GM18498 (cell line): ENCODE results near the gene NUDT6.

Source experiments
- ATAC-seq: cut with Tn5 transposase; IDR thresholded peaks from one replicate; pipeline ENCODE4 v1.9.1; 2021; ENCODE audit warnings: mild to moderate bottlenecking, moderate library complexity; ENCODE audit not compliant: unreplicated experiment

The NUDT6 gene

DNA sequence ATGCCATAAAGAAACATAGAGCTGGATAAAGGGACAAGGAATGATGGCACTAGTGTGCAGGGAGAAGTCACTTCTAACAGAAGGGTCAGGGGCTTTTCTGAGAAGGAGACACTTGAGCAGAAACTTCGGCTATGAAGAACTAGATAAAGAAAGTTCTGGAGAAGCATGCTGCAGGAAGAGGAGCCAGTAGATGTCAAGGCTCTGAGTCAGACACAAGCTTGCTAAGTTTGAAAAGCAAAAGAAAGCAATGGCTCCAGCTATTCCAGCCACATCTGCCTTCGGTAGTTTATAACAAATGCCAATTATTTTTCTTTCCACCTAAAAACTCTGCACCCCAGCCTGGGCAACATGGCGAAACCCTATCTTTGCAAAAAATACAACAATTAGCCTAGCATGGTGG, 7.5 kb downstream of the NUDT6 start:
- no peak for ATAC-seq

DNA sequence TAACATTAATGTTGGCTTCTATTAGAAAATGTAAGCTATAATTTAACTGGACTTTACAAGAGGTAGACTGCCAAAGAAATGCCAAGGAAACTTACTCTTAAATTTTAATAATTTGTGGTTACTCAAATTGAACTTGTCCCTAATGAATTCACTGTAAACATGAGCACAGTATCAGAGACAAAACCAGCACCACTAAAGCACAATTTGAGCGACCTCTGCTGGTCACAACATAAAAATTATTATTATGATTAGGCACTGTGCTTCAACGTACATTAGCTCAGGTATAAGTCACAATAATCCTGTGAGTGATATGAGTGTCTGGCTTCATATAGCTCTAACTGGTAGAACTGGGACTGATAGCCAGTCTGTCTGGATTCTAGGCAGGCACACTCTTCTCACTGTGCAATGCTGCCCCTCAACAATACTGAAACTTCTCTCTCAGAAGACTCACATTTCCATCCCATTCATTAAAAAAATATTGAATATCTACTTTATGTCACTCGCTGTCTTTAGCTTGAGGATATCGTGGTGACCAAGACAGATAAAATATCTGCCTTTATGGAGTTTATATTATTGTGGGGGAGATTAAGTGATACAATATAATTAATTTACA, 8.0 kb downstream of the NUDT6 start:
- peak; percentile 95 for ATAC-seq

DNA sequence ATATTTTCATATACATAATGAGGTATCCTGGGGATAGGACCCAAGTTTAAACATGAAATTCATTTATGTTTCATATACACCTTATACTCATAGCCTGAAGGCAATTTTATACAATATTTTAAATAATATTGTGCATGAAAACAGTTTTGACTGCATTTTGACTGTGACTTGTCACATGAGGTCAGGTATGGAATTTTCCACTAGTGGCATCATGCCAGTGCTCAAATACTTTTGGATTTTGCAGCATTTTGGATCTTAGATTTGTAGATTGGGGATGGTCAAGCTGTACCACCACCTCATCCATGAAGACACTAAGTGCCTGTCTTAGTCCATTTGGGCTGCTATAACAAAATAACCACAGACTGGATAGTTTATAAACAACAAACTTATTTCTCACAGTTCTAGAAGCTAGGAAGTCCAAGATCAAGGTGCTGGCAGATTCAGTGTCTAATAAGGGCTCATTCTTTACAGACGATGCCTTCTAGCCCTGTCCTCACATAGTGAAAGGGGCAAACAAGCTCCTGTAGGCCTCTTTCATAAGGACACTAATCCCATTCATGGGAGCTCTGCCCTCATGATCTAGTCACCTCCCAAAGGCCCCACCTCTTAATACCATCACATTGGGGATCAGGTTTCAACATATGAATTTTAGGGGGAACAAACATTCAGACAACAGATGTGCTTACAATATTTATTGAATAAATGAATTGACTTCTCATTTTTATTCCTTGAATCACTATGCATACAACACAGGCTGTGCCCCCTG, 9.4 kb downstream of the NUDT6 start:
- ATAC-seq, result no peak

DNA sequence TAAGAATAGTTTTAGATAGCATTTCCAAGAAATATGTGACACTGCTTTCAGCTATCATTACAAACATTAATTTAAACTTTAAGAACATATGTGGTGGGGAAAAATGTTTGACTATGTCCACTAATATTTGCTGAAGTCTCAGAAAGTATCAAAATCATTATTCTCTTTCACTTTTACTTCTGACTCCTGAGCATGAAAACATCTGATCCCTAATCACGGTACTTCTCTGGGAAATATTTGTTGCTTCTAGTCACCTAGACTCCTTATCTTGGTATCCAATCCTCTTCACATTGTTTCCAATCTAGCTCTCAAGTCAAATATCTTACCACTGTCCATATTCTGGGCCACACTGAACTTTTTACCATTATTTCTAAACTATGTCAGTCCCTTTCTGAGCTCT, 10.8 kb downstream of the NUDT6 start:
- no peak for ATAC-seq

DNA sequence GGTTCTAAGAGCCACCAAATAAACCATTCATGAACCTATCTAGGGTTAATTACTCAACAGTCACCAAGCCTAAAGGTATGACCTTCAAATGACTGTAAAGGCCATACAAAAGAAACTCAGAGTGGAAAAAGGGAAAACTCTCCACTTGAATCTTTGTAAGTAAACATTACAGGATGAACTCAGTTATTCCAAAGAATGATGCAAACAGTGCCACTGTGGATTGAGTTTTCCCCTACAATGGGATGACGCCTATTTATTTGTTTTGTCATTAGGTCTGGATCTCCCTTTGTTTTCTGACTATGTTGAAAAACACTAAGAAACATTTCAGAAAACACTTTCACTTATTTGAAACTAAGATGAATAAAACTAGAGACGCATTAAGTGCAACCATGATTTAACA, 12.7 kb downstream of the NUDT6 start:
- no peak for ATAC-seq

DNA sequence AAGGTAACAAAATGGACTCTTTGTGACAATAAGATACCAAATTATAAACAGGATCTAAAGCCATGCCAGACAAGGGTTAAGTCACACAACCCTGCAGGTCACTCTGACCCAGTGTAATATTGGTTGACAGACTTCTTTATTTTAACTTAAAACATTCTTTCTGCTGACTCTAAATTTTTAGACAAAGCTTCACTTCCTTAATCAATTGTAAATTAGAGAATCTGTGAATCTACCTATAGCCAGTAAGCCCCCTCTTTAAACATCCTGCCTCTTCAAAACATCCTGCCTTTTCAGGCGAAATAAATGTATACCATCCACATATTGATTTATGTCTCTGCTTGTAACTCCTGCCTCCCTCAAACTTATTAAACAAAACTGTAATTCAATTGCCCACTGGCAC, 14.2 kb downstream of the NUDT6 start:
- no peak for ATAC-seq

DNA sequence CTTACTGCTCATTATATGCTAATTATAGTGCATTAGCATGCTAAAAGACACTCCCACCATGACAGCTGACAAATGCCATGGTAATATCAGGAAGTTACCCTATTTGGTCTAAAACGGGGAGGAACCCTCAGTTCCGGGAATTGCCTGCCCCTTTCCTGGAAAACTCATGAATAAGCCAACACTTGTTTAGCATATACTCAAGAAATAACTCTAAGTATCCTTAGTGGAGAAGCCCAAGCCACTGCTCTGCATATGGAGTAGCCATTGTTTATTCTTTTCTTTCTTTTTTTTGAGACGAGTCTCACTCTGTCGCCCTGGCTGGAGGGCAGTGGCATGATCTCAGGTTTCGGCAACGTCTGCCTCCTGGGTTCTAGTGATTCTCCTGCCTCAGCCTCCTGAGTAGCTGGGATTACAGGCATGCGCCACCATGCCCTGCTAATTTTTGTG, 15.5 kb downstream of the NUDT6 start:
- ATAC-seq, result no peak

DNA sequence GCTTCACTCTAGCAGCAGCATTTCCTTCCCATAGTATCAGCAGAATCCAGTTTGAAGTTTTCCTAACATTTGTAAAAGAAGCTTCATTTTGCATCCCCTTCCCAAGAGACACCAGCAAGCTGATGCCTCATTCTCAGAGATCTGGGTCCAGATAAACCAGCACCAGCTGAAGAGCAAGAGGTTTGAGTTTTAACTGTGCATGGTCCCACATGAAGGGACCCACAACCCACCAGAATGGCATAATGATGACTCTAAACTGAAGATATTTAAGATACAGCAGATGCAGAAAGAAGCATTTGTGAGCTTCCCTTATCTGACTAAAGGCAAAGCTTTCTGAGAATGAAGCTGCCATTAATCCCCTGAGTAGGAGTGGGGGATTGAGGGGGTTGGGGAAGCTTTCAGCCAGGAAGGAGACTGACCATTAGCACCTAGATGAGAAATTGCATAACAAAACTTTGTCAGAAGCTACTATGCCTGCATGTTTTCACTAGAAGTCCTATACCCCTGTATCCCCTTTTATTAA, 18.6 kb downstream of the NUDT6 start:
- ATAC-seq, result no peak

DNA sequence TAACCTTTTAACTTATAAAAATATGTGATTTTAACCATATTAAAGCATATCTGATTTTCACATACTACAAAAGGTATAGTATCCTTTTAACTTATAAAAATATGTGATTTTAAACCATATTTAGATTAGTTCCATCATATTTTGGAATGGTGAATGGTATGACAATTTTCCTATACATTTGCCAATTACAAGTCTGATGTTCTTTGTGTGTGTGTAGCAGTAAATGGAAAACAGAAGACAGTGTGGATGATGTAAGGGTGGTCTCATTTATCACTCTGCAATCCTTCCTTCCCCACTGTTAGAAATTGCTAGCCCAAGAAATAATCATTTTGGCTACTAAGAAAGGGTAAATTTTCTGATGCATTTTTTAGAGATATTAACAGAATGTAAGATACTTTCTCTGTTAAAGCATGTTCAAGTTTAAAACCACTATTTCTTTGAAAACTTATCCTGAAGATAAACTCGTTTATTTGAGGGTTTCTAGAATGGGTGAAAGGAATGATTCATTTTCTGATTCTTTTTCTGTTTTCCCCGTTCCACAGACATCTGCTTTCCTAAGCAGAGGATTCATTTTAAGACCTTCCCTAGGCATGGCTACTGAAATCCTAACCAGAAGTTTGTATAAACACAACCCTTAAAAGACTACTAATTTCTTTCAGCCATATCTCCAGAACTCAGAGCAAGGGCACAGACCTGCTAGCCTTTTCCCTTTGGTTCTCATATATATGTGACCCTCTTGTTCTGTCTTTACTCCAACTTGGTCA, 21.0 kb downstream of the NUDT6 start:
- no peak for ATAC-seq

DNA sequence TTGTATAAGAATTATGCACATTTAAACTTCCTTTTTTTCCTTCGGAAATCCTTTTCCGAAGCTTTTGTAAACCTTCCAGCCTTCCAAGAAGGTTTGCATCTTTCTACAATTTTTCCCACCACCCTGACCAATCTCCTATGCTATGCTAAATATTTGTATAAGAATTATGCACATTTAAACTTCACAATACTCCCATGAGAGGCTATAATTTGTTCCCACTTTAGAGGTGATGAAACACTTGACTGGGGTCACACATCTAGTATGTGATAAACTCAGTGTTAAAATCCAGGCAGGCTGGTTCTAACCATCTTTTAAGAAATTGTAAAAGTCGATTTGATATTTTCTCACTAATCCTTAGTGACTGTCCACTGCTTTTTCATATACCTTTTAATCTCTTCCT, 22.1 kb downstream of the NUDT6 start:
- no peak for ATAC-seq

DNA sequence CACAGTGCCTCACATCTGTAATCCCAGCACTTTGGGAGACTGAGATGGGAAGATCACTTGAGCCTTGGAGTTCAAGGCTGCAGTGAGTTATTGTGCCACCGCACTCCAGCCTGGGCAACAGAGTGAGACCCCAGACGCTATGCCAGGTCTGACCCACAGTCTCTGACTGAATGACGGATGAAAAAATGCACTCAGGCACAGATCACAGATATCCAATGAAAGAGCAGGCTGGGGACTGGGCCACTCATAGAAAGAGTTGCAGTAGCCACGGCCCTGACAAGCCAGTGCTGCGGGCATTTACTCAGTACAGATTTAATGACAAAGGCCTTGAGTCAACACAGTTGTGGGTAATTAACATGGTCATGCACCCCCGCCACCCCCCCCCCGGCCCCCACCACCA, 22.7 kb downstream of the NUDT6 start:
- no peak for ATAC-seq

DNA sequence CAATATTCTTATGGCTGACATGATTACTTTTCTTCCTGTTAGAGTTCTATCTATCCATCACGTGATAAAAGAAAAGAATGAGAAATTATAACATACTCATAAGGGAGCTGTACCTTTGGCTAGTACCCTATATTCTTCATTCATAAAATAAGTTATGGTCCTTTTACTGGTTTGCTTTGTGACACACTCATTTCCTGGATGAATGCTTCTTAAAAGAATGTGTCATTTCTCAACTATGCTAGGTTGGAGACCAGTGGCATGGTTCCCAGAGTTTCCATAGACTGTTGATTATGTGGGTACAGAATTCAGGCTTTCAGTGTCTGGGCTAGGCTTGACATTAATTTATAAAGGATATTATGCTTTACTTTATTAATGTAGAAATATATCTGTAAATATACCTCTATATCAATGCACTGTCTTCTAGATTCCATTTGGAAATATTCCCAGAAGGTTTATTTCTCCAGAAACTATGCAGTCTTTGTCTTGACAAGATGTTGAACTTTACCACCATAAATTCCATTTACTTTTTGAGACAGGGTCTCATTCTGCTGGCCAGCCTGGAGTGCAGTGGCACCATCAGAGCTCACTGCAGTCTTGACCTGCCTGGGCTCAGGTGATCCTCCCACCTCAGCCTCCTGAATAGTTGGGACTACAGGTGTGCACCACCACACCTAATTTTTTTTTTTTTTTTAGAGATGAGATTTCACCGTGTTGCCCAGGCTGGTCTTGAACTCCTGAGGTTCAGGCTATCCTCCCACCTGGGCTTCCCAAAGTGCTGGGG, 23.8 kb downstream of the NUDT6 start:
- no peak for ATAC-seq

DNA sequence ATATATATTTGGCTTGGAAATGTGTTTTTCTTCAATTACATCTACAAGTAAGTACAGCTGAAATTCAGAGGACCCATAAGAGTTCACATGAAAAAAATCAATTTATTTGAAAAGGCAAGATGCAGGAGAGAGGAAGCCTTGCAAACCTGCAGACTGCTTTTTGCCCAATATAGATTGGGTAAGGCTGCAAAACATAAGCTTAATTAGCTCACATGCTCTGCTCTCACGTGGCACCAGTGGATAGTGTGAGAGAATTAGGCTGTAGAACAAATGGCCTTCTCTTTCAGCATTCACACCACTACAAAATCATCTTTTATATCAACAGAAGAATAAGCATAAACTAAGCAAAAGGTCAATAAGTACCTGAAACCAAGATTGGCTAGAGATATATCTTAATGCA, 26.1 kb downstream of the NUDT6 start:
- no peak for ATAC-seq

DNA sequence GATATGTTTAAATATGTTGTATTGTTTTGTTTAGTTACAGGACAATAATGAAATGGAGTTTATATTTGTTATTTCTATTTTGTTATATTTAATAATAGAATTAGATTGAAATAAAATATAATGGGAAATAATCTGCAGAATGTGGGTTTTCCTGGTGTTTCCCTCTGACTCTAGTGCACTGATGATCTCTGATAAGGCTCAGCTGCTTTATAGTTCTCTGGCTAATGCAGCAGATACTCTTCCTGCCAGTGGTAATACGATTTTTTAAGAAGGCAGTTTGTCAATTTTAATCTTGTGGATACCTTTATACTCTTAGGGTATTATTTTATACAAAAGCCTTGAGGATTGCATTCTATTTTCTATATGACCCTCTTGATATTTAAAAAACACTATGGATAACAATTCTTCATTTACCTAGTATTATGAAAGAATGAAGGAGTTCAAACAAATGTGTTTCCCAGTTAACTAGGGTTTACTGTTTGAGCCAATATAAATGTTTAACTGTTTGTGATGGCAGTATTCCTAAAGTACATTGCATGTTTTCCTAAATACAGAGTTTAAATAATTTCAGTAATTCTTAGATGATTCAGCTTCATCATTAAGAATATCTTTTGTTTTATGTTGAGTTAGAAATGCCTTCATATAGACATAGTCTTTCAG, 26.9 kb downstream of the NUDT6 start:
- ATAC-seq, result no peak

DNA sequence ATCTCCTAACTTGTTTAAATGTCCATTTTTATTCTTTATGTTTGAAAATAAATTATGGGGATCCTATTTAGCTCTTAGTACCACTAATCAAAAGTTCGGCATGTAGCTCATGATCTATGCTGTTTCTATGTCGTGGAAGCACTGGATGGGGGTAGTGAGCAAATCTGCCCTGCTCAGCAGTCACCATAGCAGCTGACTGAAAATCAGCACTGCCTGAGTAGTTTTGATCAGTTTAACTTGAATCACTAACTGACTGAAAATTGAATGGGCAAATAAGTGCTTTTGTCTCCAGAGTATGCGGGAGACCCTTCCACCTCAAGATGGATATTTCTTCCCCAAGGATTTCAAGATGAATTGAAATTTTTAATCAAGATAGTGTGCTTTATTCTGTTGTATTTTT, 27.6 kb downstream of the NUDT6 start:
- no peak for ATAC-seq

DNA sequence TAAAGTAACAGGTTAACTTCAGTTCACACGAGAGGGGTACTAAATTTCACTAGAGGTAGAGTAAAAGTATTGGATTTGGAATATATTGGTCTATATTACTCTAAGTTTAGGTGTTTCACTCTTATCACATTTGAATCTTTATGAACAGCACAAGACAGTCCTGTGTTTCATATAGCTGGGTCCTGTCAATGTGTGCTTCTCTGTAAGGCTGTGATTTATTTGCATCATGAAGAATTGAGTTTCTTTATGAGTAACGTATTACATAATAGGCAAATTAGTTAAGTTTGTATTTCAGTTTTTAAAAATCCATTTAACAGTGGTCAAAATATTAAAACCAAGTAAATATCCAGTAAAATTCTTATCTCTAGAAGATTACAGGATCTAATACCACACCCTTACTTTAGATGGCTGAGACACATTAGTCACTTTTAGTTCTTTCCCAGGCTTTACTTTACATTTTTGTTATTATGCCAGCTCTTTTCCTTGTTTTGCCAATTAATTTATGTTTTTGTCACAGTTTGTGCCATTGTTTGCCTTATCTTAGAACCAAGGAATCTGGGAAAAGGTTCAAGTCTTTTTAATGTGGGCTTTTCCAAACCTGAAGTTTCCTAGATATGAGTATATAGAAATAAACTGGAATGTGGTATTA, 32.1 kb downstream of the NUDT6 start:
- no peak for ATAC-seq

DNA sequence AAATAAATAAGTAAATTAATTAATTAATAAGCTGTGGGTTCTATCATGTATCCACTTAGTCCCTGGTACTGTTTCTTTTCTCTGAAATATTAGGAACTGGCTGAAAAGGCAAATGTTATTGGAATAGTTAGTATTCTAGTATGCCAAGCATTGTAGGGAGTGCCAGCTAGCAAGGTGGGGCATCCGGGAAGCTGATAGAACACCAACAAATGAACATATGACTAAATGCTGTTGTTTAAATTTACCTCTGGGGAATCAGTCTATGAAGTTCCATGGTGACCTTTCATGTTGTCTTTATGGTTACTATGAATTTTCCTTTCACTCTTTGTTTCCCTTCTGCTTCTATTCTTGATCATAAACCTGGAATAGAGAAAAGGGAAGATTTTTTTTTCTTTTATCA, 32.7 kb downstream of the NUDT6 start:
- no peak for ATAC-seq

DNA sequence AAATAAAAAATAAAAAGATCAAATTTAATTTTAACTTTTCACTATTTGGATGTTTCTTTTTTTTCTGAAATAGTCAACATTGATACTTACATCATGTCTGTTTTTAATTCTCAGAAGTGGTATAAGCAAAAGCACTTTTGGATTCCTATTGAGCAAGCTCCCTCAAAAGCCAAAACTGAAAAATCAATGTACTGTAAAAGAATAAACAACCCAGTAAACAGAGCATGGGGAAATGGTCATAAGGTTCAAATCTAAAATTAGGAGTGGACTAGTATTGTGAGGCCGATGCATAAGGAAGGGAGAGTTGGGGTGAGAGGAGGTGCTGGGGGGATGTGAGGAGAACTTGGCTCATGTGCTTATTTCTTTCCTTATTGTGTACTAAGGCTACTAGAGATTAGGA, 37.9 kb downstream of the NUDT6 start:
- ATAC-seq, result no peak

DNA sequence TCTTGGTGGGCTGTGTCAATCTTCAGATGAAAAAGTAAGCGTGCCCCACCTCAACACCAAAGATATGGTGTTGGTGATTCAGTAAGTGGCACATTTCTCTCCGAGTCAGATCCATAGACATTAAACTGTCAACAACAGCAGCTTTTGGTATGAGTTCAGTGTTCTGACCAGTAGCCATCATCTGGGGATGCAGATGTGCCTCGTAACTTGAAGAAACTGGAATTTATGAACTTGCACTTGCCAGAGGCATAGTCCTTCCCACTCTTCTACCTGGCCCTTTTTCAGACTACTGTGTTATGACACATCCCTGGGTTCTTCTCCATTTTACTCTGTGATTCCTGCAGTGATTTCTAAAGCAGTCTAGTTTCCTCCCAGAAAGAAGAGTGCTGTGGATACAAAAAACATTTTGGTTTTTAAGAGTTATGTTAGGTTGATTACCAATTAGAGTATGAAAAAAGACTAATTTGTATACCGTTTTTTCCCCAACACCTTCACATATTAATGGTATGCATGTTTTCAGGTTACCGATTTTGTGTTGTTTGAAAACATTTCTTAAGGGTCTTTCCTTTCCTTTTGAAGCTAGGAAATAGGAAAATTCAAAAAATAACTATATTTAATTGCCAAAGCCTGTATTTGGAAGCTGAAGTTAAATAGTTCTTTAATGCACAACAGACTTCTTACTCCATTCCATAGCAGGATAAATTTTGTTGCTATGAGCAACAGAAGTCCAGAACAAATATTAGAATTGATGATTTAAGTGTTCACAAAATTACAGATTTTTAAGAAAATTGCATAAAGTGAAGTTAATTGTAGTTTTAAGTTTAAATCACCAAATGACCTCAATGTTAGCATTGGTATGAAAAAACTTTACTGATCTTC, 39.3 kb downstream of the NUDT6 start:
- no peak for ATAC-seq
